Neural progenitor cell (in vitro differentiated cells): Measurements from ENCODE around the gene ZNF280B.

Source experiments
- EZH2phosphoT487 ChIP-seq: fragments of 200-600 bp; sonication (generic); IDR thresholded peaks from 2 replicates; pipeline ENCODE4 v1.6.1; 2017; ENCODE audit warnings: antibody characterized with exemption
- TF ChIP-seq, protein P1 (sequence below): fragments of 200-600 bp; sonication (generic); IDR thresholded peaks from 2 replicates; pipeline ENCODE4 v1.5.1; 2017; ENCODE audit warnings: antibody characterized with exemption, mild to moderate bottlenecking

DNA sequence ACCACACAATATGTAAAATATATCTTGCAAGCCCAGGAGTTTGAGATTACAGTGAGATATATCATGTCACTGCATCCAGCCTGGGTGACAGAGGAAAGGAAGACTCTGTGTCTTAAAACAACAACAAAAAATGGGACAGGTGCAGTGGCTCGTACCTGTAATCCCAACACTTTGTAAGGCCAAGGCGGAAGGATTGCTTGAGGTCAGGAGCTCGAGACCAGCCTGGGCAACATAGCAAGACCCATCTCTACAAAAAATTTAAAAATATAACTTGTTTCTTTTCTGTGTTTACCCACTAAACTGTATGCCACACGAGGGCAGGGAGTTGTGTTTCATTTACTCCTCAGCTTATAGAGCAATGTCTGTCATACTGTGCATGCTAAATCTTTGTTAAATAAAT, 8.4 kb upstream of the ZNF280B start:
- TF ChIP-seq, protein P1, sequence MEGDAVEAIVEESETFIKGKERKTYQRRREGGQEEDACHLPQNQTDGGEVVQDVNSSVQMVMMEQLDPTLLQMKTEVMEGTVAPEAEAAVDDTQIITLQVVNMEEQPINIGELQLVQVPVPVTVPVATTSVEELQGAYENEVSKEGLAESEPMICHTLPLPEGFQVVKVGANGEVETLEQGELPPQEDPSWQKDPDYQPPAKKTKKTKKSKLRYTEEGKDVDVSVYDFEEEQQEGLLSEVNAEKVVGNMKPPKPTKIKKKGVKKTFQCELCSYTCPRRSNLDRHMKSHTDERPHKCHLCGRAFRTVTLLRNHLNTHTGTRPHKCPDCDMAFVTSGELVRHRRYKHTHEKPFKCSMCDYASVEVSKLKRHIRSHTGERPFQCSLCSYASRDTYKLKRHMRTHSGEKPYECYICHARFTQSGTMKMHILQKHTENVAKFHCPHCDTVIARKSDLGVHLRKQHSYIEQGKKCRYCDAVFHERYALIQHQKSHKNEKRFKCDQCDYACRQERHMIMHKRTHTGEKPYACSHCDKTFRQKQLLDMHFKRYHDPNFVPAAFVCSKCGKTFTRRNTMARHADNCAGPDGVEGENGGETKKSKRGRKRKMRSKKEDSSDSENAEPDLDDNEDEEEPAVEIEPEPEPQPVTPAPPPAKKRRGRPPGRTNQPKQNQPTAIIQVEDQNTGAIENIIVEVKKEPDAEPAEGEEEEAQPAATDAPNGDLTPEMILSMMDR = no peak
- TF ChIP-seq EZH2phosphoT487 = no peak
